ENCODE data around the gene DDO. TPM values are rescaled to one million over a fixed set of nuclear protein-coding genes. Genes with fewer than 3 reads are reported as not detected.

Gene DDO
- total and polyA plus RNA-seq, 12 donors, result 7.6 to 30.0 (median 25.5) TPM

DNA sequence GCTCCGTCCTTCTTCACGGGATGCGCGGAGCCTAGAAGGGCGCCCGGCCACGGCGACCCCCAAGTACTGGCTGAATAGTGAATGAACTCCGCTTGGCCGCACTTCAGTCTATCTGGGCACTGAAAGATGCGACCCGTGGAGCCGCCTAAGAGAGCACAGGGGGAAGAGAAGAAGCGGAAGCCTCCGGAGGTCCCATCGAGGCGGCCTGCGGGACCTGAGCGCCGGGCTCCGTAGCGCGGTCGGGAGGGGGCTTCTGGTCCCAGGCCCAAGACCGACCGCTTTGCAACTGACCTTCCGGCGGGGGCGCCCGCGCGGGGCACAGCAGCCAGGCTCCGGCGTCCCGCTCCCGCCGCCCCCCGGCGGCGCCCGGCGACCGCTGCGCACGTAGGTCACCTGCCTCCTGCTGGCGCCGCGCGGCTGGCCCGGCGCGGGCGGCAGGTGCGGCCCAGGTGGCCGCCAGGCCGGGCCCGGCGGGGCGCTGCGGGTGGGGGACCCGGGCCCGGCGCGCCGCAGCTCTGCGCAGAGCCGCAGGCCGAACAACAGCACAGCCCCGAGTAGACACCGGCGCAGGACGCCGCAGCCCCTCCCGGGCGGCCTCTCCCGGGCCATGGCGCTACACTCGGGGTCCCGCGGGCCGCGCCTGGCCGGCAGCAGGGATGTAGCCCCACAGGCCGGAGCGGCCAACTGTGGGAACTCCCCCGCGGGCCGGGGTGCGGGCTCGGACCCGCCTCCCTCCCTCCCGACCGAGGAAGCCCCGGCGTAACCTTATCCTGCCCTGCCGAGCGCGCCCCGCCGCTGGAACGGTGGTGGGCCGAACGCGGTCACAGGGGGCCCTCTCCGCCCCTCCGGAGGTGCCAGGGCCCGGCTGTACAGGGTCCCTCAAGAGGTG lies 57.5 kb downstream of the DDO start, which contains the start of gene METTL24:
Gene METTL24, minus strand, starts transcription at position 686 of the 889 bp plus-strand sequence. Its CDS starts 77 bp downstream, at position 609.
- no peaks in the 10 kb centered on the region for H3K36me3 ChIP-seq
- ATAC-seq, result peak; percentile 43 to 77 (median 52)
- 1% methylated on average over 69 to 107 of the region's 107 CpGs for WGBS, 2 donors
- peak within 1 kb of the TSS in 9 of 10 donors; percentile 38 to 80 (median 61) for H3K27ac ChIP-seq
- TF ChIP-seq, protein P1, sequence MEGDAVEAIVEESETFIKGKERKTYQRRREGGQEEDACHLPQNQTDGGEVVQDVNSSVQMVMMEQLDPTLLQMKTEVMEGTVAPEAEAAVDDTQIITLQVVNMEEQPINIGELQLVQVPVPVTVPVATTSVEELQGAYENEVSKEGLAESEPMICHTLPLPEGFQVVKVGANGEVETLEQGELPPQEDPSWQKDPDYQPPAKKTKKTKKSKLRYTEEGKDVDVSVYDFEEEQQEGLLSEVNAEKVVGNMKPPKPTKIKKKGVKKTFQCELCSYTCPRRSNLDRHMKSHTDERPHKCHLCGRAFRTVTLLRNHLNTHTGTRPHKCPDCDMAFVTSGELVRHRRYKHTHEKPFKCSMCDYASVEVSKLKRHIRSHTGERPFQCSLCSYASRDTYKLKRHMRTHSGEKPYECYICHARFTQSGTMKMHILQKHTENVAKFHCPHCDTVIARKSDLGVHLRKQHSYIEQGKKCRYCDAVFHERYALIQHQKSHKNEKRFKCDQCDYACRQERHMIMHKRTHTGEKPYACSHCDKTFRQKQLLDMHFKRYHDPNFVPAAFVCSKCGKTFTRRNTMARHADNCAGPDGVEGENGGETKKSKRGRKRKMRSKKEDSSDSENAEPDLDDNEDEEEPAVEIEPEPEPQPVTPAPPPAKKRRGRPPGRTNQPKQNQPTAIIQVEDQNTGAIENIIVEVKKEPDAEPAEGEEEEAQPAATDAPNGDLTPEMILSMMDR (IDR thresholded peaks at IDR 0.05), result peak in 1 of 9 donors; percentile 17
- intact Hi-C loops (cut with DNase I), result no loop called here
- peaks cover 0 to 31% (median 8%) of the 10 kb centered on the region in 9 donors for H3K4me1 ChIP-seq
- no peaks in the 10 kb centered on the region for H3K9me3 ChIP-seq
- peak within 1 kb of the TSS; percentile 44 to 66 (median 58) for H3K4me3 ChIP-seq
- peak in 1 of 2 donors; percentile 20 for DNase-seq
- H3K27me3 ChIP-seq, result peaks cover 0 to 62% (median 19%) of the 10 kb centered on the region in 7 donors

DNA sequence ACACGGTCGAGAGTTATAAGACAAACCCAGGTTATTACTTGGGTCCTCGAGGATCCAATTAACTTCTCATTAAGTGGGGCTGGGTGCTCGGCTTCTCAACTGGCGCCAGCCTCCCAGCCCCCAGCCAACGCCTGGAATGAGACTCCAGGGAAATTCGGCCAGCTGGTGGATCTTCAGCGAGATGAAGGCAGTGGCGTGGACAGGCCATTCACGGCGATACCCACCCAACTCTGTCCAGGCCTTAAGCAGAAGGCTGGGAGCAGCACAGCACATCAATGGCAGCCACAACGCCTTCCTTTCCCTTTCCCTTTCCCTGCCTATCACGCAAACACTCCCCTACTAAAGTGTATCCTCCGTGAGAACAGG lies 58.1 kb downstream of the DDO start:
- ATAC-seq, result peak in 6 of 8 donors; percentile 9 to 45 (median 30)
- TF ChIP-seq, protein P1 (IDR thresholded peaks at IDR 0.05), result no peak
- 41 to 42% methylated on average over 14 of the region's 14 CpGs for WGBS, 2 donors
- intact Hi-C loops (cut with DNase I), result no loop called here
- H3K4me1 ChIP-seq, result peaks cover 0 to 37% (median 13%) of the 10 kb centered on the region in 9 donors
- H3K9me3 ChIP-seq, result no peaks in the 10 kb centered on the region
- peaks cover 0 to 56% (median 19%) of the 10 kb centered on the region in 7 donors for H3K27me3 ChIP-seq
- peak overlapping the region; percentile 44 to 66 (median 58) for H3K4me3 ChIP-seq
- no peaks in the 10 kb centered on the region for H3K36me3 ChIP-seq
- peak overlapping the region in 8 of 10 donors; percentile 22 to 79 (median 47) for H3K27ac ChIP-seq
- DNase-seq, result no peak

DNA sequence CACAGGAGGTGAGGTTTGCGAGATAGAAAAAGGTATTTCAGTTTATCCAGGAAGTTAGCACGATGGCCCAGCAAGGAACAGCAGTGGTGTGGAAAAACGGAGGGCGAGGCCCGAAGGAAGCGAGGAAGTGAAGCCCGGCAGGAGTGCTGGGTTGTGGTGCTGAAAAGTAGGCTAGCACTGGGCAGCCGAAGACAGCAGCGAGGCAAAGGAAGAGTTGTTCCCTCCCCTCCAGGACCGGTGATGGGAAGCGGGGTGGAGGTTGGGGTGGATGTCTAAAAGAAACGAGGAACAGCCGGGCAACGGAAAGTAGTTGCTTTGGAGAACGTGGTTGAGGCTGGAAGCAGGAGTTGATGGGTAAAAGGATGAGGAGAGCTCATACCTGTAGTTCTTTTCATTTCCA lies 58.6 kb downstream of the DDO start:
- H3K4me1 ChIP-seq, result peaks cover 0 to 41% (median 13%) of the 10 kb centered on the region in 9 donors
- intact Hi-C loops (cut with DNase I), result no loop called here
- 72 to 78% methylated on average over 15 of the region's 15 CpGs for WGBS, 2 donors

DNA sequence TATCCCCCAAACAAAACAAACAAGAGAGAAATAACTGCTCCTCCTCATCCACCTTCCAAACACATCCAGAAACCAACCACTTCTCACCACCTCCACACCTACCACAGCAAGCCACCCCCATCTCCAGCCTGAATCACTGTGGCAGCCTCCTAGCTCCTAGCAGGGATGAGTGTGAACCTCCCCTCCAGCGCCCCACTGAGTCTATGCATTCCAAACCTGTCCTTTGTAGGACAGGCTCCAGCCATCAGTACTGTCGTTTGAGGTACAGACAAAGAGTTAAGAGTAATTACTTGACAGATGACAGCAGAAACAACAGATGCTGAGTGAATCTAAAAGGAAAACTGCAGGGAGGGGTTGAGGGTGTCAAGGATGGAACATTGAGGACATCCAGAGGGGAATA lies 59.6 kb downstream of the DDO start:
- DNase-seq, result no peak
- Histone ChIP-seq H3K9me3 (no peaks in the 10 kb centered on the region), H3K27ac (no peak overlapping the region), H3K4me3 (no peak overlapping the region), H3K4me1 (peaks cover 0 to 41% (median 13%) of the 10 kb centered on the region in 9 donors), H3K27me3 (peaks cover 0 to 49% (median 17%) of the 10 kb centered on the region in 7 donors), H3K36me3 (no peaks in the 10 kb centered on the region)
- TF ChIP-seq, protein P1 (IDR thresholded peaks at IDR 0.05), result no peak
- WGBS, 2 donors, result 71 to 81% methylated on average over 2 of the region's 2 CpGs
- intact Hi-C loops (cut with DNase I), result no loop called here
- no peak for ATAC-seq

More for the DNA sequence above, 58.6 kb downstream of the DDO start:
- Histone ChIP-seq H3K9me3 (no peaks in the 10 kb centered on the region), H3K36me3 (no peaks in the 10 kb centered on the region), H3K4me3 (peak overlapping the region in 2 of 10 donors; percentile 64 to 66), H3K27me3 (peaks cover 0 to 53% (median 19%) of the 10 kb centered on the region in 7 donors), H3K27ac (peak overlapping the region in 1 of 10 donors; percentile 55)
- no peak for DNase-seq
- no peak for ATAC-seq
- TF ChIP-seq, protein P1 (IDR thresholded peaks at IDR 0.05), result no peak
